ENCODE measurements around the gene AACS.

- TF ChIP-seq POLR2AphosphoS5 (IDR thresholded peaks at IDR 0.05; ENCODE audit: low read depth, low read length), result no peak
- no peak for TF ChIP-seq POLR2A (IDR thresholded peaks at IDR 0.05; ENCODE audit: low read depth, low read length)
- no peak for TF ChIP-seq PAX5 (IDR thresholded peaks at IDR 0.05; ENCODE audit: insufficient read depth, low read length, severe bottlenecking)
- no peak for TF ChIP-seq TAF1 (IDR thresholded peaks at IDR 0.05; ENCODE audit: low read depth, low read length)
- no peak for TF ChIP-seq SPI1 (IDR thresholded peaks at IDR 0.05; ENCODE audit: low read depth, low read length)
Measured at GRCh38 chr12:125120566-125120965, 55.3 kb downstream of the AACS start.

Data from GM12891 (cell line).